Right lobe of liver (tissue), 4 donors: Measurements from ENCODE around the gene ZBTB24.

Experiments
- POLR2A ChIP-seq: fragments of 450-650 bp; IDR thresholded peaks from one replicate; pipeline ENCODE4 v1.6.1; 2017; ENCODE audit warnings: antibody characterized with exemption, mild to moderate bottlenecking
- TF ChIP-seq, protein P1 (sequence below), 4 donors: fragments of 200-600 bp in 3 of 4; fragments of 450-650 bp in 1 of 4; IDR thresholded peaks; one replicate each; pipeline versions ENCODE4 v1.5.1 to v1.8.0; 2016 to 2022; ENCODE audit warnings: antibody characterized with exemption in 4 of 4, mild to moderate bottlenecking in 2 of 4
- donor health status: DM: no; HTN: no; CAD: no.
- donor health status: DM: no; HTN: no; CAD: no.
- donor health status: DM: no; HTN: yes; CAD: no.

DNA sequence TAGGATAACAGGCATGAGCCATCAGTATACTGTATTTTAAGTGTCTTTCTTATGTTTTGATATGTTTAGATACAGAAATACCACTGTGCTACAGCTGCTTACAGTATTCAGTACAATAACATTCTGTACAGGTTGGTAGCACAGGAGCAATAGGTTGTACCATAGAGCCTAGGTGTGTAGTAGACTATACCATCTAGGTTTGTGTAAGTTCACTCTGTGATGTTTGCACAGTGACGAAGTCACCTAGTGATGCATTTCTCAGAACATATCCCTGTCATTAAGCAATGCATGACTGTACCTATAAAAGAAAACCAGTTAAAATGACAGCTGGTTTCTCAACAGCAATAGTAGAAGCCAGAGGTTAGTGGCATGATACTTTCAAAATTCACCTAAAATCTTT is 3.0 kb upstream of the ZBTB24 start:
- no peak for TF ChIP-seq POLR2A
- TF ChIP-seq, protein P1, sequence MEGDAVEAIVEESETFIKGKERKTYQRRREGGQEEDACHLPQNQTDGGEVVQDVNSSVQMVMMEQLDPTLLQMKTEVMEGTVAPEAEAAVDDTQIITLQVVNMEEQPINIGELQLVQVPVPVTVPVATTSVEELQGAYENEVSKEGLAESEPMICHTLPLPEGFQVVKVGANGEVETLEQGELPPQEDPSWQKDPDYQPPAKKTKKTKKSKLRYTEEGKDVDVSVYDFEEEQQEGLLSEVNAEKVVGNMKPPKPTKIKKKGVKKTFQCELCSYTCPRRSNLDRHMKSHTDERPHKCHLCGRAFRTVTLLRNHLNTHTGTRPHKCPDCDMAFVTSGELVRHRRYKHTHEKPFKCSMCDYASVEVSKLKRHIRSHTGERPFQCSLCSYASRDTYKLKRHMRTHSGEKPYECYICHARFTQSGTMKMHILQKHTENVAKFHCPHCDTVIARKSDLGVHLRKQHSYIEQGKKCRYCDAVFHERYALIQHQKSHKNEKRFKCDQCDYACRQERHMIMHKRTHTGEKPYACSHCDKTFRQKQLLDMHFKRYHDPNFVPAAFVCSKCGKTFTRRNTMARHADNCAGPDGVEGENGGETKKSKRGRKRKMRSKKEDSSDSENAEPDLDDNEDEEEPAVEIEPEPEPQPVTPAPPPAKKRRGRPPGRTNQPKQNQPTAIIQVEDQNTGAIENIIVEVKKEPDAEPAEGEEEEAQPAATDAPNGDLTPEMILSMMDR (IDR thresholded peaks at IDR 0.05): no peak
